ENCODE results near the gene TGFB3.

GRCh38 chr14:75976826-75977581 lies 4.8 kb downstream of the TGFB3 start:
- TF ChIP-seq, protein P1, sequence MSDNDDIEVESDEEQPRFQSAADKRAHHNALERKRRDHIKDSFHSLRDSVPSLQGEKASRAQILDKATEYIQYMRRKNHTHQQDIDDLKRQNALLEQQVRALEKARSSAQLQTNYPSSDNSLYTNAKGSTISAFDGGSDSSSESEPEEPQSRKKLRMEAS (CRISPR knock-in tag; IDR thresholded peaks at IDR 0.05), result no peak
- TF ChIP-seq, protein P2, sequence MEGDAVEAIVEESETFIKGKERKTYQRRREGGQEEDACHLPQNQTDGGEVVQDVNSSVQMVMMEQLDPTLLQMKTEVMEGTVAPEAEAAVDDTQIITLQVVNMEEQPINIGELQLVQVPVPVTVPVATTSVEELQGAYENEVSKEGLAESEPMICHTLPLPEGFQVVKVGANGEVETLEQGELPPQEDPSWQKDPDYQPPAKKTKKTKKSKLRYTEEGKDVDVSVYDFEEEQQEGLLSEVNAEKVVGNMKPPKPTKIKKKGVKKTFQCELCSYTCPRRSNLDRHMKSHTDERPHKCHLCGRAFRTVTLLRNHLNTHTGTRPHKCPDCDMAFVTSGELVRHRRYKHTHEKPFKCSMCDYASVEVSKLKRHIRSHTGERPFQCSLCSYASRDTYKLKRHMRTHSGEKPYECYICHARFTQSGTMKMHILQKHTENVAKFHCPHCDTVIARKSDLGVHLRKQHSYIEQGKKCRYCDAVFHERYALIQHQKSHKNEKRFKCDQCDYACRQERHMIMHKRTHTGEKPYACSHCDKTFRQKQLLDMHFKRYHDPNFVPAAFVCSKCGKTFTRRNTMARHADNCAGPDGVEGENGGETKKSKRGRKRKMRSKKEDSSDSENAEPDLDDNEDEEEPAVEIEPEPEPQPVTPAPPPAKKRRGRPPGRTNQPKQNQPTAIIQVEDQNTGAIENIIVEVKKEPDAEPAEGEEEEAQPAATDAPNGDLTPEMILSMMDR (IDR thresholded peaks at IDR 0.05), result no peak
- TF ChIP-seq NFYB (CRISPR knock-in tag; conservative IDR thresholded peaks at IDR 0.05; ENCODE audit: low read depth) (no peak), MLX (CRISPR knock-in tag; IDR thresholded peaks at IDR 0.05) (no peak), ATF2 (CRISPR knock-in tag; IDR thresholded peaks at IDR 0.05; ENCODE audit: borderline replicate concordance, low read depth) (no peak), PREB (CRISPR knock-in tag; IDR thresholded peaks at IDR 0.05; ENCODE audit: borderline replicate concordance) (no peak), USF1 (CRISPR knock-in tag; IDR thresholded peaks at IDR 0.05) (no peak), KAT7 (CRISPR knock-in tag; IDR thresholded peaks at IDR 0.05; ENCODE audit: borderline replicate concordance) (no peak)
- TF ChIP-seq, protein P3, sequence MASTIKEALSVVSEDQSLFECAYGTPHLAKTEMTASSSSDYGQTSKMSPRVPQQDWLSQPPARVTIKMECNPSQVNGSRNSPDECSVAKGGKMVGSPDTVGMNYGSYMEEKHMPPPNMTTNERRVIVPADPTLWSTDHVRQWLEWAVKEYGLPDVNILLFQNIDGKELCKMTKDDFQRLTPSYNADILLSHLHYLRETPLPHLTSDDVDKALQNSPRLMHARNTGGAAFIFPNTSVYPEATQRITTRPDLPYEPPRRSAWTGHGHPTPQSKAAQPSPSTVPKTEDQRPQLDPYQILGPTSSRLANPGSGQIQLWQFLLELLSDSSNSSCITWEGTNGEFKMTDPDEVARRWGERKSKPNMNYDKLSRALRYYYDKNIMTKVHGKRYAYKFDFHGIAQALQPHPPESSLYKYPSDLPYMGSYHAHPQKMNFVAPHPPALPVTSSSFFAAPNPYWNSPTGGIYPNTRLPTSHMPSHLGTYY (CRISPR knock-in tag; IDR thresholded peaks at IDR 0.05), result no peak
- TF ChIP-seq, protein P4, sequence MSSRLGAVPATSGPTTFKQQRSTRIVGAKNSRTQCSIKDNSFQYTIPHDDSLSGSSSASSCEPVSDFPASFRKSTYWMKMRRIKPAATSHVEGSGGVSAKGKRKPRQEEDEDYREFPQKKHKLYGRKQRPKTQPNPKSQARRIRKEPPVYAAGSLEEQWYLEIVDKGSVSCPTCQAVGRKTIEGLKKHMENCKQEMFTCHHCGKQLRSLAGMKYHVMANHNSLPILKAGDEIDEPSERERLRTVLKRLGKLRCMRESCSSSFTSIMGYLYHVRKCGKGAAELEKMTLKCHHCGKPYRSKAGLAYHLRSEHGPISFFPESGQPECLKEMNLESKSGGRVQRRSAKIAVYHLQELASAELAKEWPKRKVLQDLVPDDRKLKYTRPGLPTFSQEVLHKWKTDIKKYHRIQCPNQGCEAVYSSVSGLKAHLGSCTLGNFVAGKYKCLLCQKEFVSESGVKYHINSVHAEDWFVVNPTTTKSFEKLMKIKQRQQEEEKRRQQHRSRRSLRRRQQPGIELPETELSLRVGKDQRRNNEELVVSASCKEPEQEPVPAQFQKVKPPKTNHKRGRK (CRISPR knock-in tag; IDR thresholded peaks at IDR 0.05; ENCODE audit: borderline replicate concordance), result no peak

Data from WTC11 (cell line).